BLaER1 treated with 17β-estradiol and CSF1 and Interleukin-3, amounts not matched to agents 10 nM and 100 nM (cell line): ENCODE data around the gene MADD.

ENCODE experiments used
- H3K27ac ChIP-seq, 11 experiments: shearing (Covaris generic); formaldehyde crosslinking; 2 replicates each; pipeline ENCODE4 v1.8.1; 2022
- H3K27me3 ChIP-seq, 11 experiments: shearing (Covaris generic); formaldehyde crosslinking; 2 replicates each; pipeline ENCODE4 v1.8.1; 2022
- H3K36me3 ChIP-seq, 11 experiments: shearing (Covaris generic); formaldehyde crosslinking; 2 replicates each; pipeline ENCODE4 v1.8.1; 2022
- H3K4me1 ChIP-seq, 10 experiments: shearing (Covaris generic); formaldehyde crosslinking; 2 replicates each; pipeline ENCODE4 v1.8.1; 2022
- H3K4me2 ChIP-seq, 11 experiments: shearing (Covaris generic); formaldehyde crosslinking; 2 replicates each; pipeline ENCODE4 v1.8.1; 2022
- H3K4me3 ChIP-seq, 10 experiments: shearing (Covaris generic); formaldehyde crosslinking; 2 replicates each; pipeline ENCODE4 v1.8.1; 2022
- H3K9ac ChIP-seq, 11 experiments: shearing (Covaris generic); formaldehyde crosslinking; 2 replicates each; pipeline ENCODE4 v1.8.1; 2022
- H3K9me3 ChIP-seq, 11 experiments: shearing (Covaris generic); formaldehyde crosslinking; replicated peaks in 1 of 11; 2 replicates each; pipeline ENCODE4 v1.8.1; 2022
- H4K20me1 ChIP-seq, 11 experiments: shearing (Covaris generic); formaldehyde crosslinking; 2 replicates each; pipeline ENCODE4 v1.8.1; 2022
- Cebpa-rat ChIP-seq, 11 experiments: shearing (Covaris generic); IDR thresholded peaks; 2 replicates each; pipeline ENCODE4 v1.8.1; 2022

MADD gene

GRCh38 chr11:47245611-47246357, 24.1 kb upstream of the MADD start:
- TF ChIP-seq Cebpa-rat (IDR thresholded peaks at IDR 0.05) = no peak
- peak overlapping the region in 3 of 11 experiments; percentile 92 to 100 (median 99); a peak in 6 of 22 replicates for H3K4me2 ChIP-seq
- no peaks in the 10 kb centered on the region for H3K27me3 ChIP-seq
- no peaks in the 10 kb centered on the region for H3K9me3 ChIP-seq
- H3K36me3 ChIP-seq = peaks cover 46 to 67% (median 61%) of the 10 kb centered on the region in 11 experiments
- H4K20me1 ChIP-seq = no peaks in the 10 kb centered on the region
- peak overlapping the region in 5 of 11 experiments; percentile 55 to 92 (median 78); a peak in 9 of 22 replicates for H3K27ac ChIP-seq
- H3K4me3 ChIP-seq = peak overlapping the region in 2 of 10 experiments; percentile 10 to 35; a peak in 2 of 20 replicates
- H3K4me1 ChIP-seq = peaks cover 24 to 79% (median 27%) of the 10 kb centered on the region in 10 experiments
- peak overlapping the region in 6 of 11 experiments; percentile 9 to 68 (median 54); a peak in 10 of 22 replicates for H3K9ac ChIP-seq

DNA sequence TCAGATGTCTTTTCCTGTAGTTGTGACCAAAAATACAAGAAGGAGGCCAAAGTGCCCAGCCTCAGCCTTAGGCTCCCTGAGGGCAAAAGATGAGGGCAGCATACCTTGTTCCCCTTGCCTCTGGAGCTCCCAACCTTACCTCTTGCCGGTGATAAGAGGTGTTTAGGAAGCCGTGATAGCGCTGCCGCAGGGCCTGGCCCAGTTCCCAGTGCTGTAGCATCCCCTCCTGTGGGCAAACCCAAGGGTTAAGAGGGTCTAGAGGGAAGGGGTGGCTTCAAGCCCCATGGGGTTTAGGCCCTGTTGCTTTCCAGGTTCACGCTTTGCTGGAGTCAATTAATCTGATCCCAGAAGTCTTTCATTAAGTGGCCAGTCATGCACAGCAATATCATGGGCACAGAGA, 22.4 kb upstream of the MADD start:
- Histone ChIP-seq H3K9me3 (no peaks in the 10 kb centered on the region), H3K4me3 (peak overlapping the region; percentile 72 to 82 (median 78)), H3K27me3 (no peaks in the 10 kb centered on the region), H3K4me1 (peaks cover 24 to 71% (median 27%) of the 10 kb centered on the region in 10 experiments), H4K20me1 (no peaks in the 10 kb centered on the region), H3K36me3 (peaks cover 29 to 50% (median 44%) of the 10 kb centered on the region in 11 experiments), H3K9ac (peak overlapping the region in 5 of 11 experiments; percentile 85 to 95 (median 92); a peak in 7 of 22 replicates), H3K4me2 (peak overlapping the region; percentile 80 to 100 (median 94)), H3K27ac (peak overlapping the region in 4 of 11 experiments; percentile 85 to 92 (median 92); a peak in 9 of 22 replicates)
- TF ChIP-seq Cebpa-rat (IDR thresholded peaks at IDR 0.05) = no peak

- H3K36me3 ChIP-seq = peaks cover 22 to 42% (median 36%) of the 10 kb centered on the region in 11 experiments
- peak overlapping the region; percentile 72 to 82 (median 78) for H3K4me3 ChIP-seq
- no peaks in the 10 kb centered on the region for H3K9me3 ChIP-seq
- peak overlapping the region; percentile 82 to 95 (median 91) for H3K27ac ChIP-seq
- H3K9ac ChIP-seq = peak overlapping the region; percentile 83 to 95 (median 89)
- peaks cover 24 to 71% (median 27%) of the 10 kb centered on the region in 10 experiments for H3K4me1 ChIP-seq
- H3K27me3 ChIP-seq = no peaks in the 10 kb centered on the region
- H4K20me1 ChIP-seq = no peaks in the 10 kb centered on the region
- H3K4me2 ChIP-seq = peak overlapping the region; percentile 80 to 100 (median 94)
- TF ChIP-seq Cebpa-rat (IDR thresholded peaks at IDR 0.05) = no peak
Measured at GRCh38 chr11:47248304-47248663, 21.6 kb upstream of the MADD start.

- Histone ChIP-seq H4K20me1 (no peaks in the 10 kb centered on the region), H3K4me2 (peak within 1 kb of the TSS; percentile 80 to 100 (median 94)), H3K4me1 (peaks cover 24 to 71% (median 29%) of the 10 kb centered on the region in 10 experiments), H3K36me3 (peaks cover 21 to 36% (median 30%) of the 10 kb centered on the region in 11 experiments), H3K27me3 (no peaks in the 10 kb centered on the region), H3K9me3 (no peaks in the 10 kb centered on the region), H3K27ac (peak within 1 kb of the TSS; percentile 82 to 95 (median 91)), H3K9ac (peak within 1 kb of the TSS; percentile 83 to 95 (median 89)), H3K4me3 (peak within 1 kb of the TSS; percentile 72 to 82 (median 78))
- no peak for TF ChIP-seq Cebpa-rat (IDR thresholded peaks at IDR 0.05)
Measured at GRCh38 chr11:47248664-47249377, 21.1 kb upstream of the MADD start, which contains the start of gene ACP2. Gene ACP2 (minus strand): TSS chr11:47248814. CDS start chr11:47248789, 25 bp downstream.

DNA sequence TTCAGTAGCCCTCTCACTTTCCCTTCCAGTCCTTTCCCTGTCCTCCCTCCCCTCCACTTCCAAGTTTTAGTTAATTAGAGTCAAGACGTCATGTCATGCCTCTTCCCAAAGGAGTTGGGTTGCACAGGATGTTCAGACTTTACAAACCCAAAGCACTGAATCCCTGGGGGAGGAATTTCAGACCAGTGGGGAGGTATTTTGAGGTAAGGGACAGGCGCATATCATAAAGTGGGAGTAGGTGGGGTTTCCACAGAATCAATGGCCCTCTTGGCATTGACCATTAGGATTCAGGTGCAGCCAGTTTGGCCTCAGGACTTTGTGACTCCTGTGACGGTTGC, 20.6 kb upstream of the MADD start:
- H3K9ac ChIP-seq = peak overlapping the region; percentile 83 to 95 (median 89)
- peaks cover 24 to 71% (median 32%) of the 10 kb centered on the region in 10 experiments for H3K4me1 ChIP-seq
- peak overlapping the region; percentile 80 to 100 (median 94) for H3K4me2 ChIP-seq
- peak overlapping the region; percentile 72 to 82 (median 78) for H3K4me3 ChIP-seq
- peak overlapping the region; percentile 82 to 95 (median 91) for H3K27ac ChIP-seq
- H3K27me3 ChIP-seq = no peaks in the 10 kb centered on the region
- peaks cover 16 to 31% (median 25%) of the 10 kb centered on the region in 11 experiments for H3K36me3 ChIP-seq
- H3K9me3 ChIP-seq = no peaks in the 10 kb centered on the region
- H4K20me1 ChIP-seq = no peaks in the 10 kb centered on the region
- no peak for TF ChIP-seq Cebpa-rat (IDR thresholded peaks at IDR 0.05)

GRCh38 chr11:47251751-47252150, 18.2 kb upstream of the MADD start:
- Histone ChIP-seq H3K4me1 (peaks cover 30 to 71% (median 39%) of the 10 kb centered on the region in 10 experiments), H4K20me1 (no peaks in the 10 kb centered on the region)

GRCh38 chr11:47253660-47254059, 16.3 kb upstream of the MADD start:
- peaks cover 30 to 76% (median 41%) of the 10 kb centered on the region in 10 experiments for H3K4me1 ChIP-seq
- H3K27ac ChIP-seq = peak overlapping the region in 6 of 11 experiments; percentile 34 to 87 (median 71); a peak in 11 of 22 replicates
- TF ChIP-seq Cebpa-rat (IDR thresholded peaks at IDR 0.05) = no peak

More at GRCh38 chr11:47251751-47252150, 18.2 kb upstream of the MADD start:
- Histone ChIP-seq H3K9ac (no peak overlapping the region), H3K4me2 (no peak overlapping the region), H3K36me3 (peaks cover 0 to 11% (median 5%) of the 10 kb centered on the region in 11 experiments; a peak in 9 of 22 replicates), H3K27ac (no peak overlapping the region), H3K4me3 (no peak overlapping the region), H3K27me3 (no peaks in the 10 kb centered on the region), H3K9me3 (no peaks in the 10 kb centered on the region)
- no peak for TF ChIP-seq Cebpa-rat (IDR thresholded peaks at IDR 0.05)

DNA sequence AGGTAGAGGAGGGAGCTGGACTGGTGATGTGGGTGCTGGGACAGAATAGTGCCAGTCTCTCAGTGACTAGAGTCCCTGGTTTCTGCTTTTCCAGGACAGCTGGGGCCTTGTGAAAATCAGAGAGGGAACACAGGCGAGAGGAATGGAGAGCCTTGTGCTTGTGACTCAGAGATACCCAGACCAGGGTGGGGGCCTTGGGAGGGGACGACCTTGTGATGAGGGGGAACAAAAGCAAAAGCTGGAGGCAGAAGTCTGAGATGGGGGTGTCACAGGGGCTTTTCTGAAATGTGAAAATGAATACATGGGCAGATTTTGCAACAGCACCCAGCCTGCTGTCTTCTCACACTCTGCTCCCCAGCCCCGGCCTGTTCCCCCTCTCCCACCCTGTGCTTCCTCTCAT, 15.5 kb upstream of the MADD start:
- TF ChIP-seq Cebpa-rat (IDR thresholded peaks at IDR 0.05) = no peak
- no peaks in the 10 kb centered on the region for H4K20me1 ChIP-seq
- H3K4me1 ChIP-seq = peaks cover 34 to 82% (median 44%) of the 10 kb centered on the region in 10 experiments
- H3K4me3 ChIP-seq = 0 out of 20 replicates have a peak overlapping the region, but pooled peaks of 2 of the 10 experiments have one; percentile 5 to 16
- H3K36me3 ChIP-seq = no peaks in the 10 kb centered on the region
- H3K9ac ChIP-seq = peak overlapping the region in 9 of 11 experiments; percentile 0 to 80 (median 37); a peak in 11 of 22 replicates
- H3K27ac ChIP-seq = peak overlapping the region in 9 of 11 experiments; percentile 2 to 87 (median 51); a peak in 15 of 22 replicates
- peak overlapping the region in 10 of 11 experiments; percentile 4 to 95 (median 63); a peak in 14 of 22 replicates for H3K4me2 ChIP-seq
- H3K27me3 ChIP-seq = no peaks in the 10 kb centered on the region
- H3K9me3 ChIP-seq = no peaks in the 10 kb centered on the region

More at GRCh38 chr11:47253660-47254059, 16.3 kb upstream of the MADD start:
- peak overlapping the region in 5 of 11 experiments; percentile 37 to 80 (median 59); a peak in 8 of 22 replicates for H3K9ac ChIP-seq
- H4K20me1 ChIP-seq = no peaks in the 10 kb centered on the region
- no peaks in the 10 kb centered on the region for H3K36me3 ChIP-seq
- no peak overlapping the region for H3K4me3 ChIP-seq
- H3K4me2 ChIP-seq = peak overlapping the region in 4 of 11 experiments; percentile 77 to 95 (median 86); a peak in 7 of 22 replicates
- H3K9me3 ChIP-seq = no peaks in the 10 kb centered on the region
- no peaks in the 10 kb centered on the region for H3K27me3 ChIP-seq
